SK-N-SH (cell line): ENCODE data around the gene TEAD4. TPM values are rescaled to one million over a fixed set of nuclear protein-coding genes. Genes with fewer than 3 reads are reported as not detected.

Source experiments
- CTCF ChIA-PET: fragments of 300-600, 350-600 bp; formaldehyde crosslinking; extraction: SDS; loops from one replicate; lab custom pipeline; 2021; lab: Yijun Ruan, JAX
- POLR2A ChIA-PET: fragments of 350-600 bp; sonication (Branson Sonifier 250); formaldehyde crosslinking; extraction: SDS; loops from one replicate; lab custom pipeline; 2020; ENCODE audit warnings: antibody characterized with exemption, inconsistent platforms; lab: Yijun Ruan, JAX
- DNase-seq: peaks from one replicate; pipeline ENCODE4 v3.0.0; 2012
- H2AFZ ChIP-seq: fragments of 200-600 bp; sonication (generic); 2 replicates; pipeline ENCODE4 v1.8.1; 2016; ENCODE audit warnings: antibody characterized with exemption, mild to moderate bottlenecking, low read depth
- H3F3A ChIP-seq: fragments of 200-600 bp; sonication (generic); replicated peaks from 2 replicates; pipeline ENCODE3; 2016; ENCODE audit warnings: antibody characterized with exemption, mild to moderate bottlenecking; ENCODE audit not compliant: insufficient read depth
- H3K27ac ChIP-seq, 2 experiments: fragments of 200-500 bp in 1 of 2; fragments of 200-600 bp in 1 of 2; sonication (Bioruptor generic) in 1 of 2; sonication (generic), shearing (Covaris generic) in 1 of 2; 2 replicates each; pipeline versions ENCODE4 v1.5.1 to v1.6.1; 2014 to 2016; ENCODE audit warnings: low read depth in 2 of 2, inconsistent platforms in 1 of 2, low read length in 1 of 2, mild to moderate bottlenecking in 1 of 2, mixed read lengths in 1 of 2
- H3K27me3 ChIP-seq: fragments of 200-600 bp; sonication (generic), shearing (Covaris generic); 2 replicates; pipeline ENCODE4 v1.6.1; 2016; ENCODE audit warnings: mixed run types; ENCODE audit not compliant: insufficient read depth
- H3K36me3 ChIP-seq, 2 experiments: fragments of 200-500 bp in 1 of 2; fragments of 200-600 bp in 1 of 2; sonication (Bioruptor generic) in 1 of 2; sonication (generic) in 1 of 2; replicated peaks in 1 of 2; 2 replicates each; pipeline versions ENCODE3 to v1.5.1; 2014 to 2016; ENCODE audit warnings: low read length in 1 of 2, mild to moderate bottlenecking in 1 of 2; ENCODE audit not compliant: insufficient read depth in 2 of 2, control insufficient read depth in 1 of 2
- H3K4me1 ChIP-seq, 2 experiments: fragments of 200-500 bp in 1 of 2; fragments of 200-600 bp in 1 of 2; sonication (Bioruptor generic) in 1 of 2; sonication (generic), shearing (Covaris generic) in 1 of 2; 2 replicates each; pipeline versions ENCODE4 v1.5.1 to v1.6.1; 2014 to 2016; ENCODE audit warnings: low read depth in 1 of 2, low read length in 1 of 2, mixed run types in 1 of 2; ENCODE audit not compliant: insufficient read depth in 2 of 2, control insufficient read depth in 1 of 2
- H3K4me2 ChIP-seq: fragments of 200-600 bp; sonication (generic), shearing (Covaris generic); 2 replicates; pipeline ENCODE4 v1.6.1; 2017; ENCODE audit warnings: mixed run types
- H3K4me3 ChIP-seq, 2 experiments: fragments of 200-500 bp in 1 of 2; fragments of 200-600 bp in 1 of 2; sonication (Bioruptor generic) in 1 of 2; sonication (generic), shearing (Covaris generic) in 1 of 2; 2 replicates each; pipeline versions ENCODE4 v1.5.1 to v1.8.1; 2014 to 2016; ENCODE audit warnings: low read depth in 2 of 2, inconsistent platforms in 1 of 2, low read length in 1 of 2, mild to moderate bottlenecking in 1 of 2, mixed read lengths in 1 of 2, moderate library complexity in 1 of 2
- H3K79me2 ChIP-seq: fragments of 200-600 bp; sonication (generic); 2 replicates; pipeline ENCODE4 v1.8.1; 2017; ENCODE audit warnings: mild to moderate bottlenecking; ENCODE audit not compliant: insufficient read depth
- H3K9ac ChIP-seq: fragments of 200-600 bp; sonication (generic); 2 replicates; pipeline ENCODE4 v1.6.1; 2017; ENCODE audit warnings: mixed run types
- H3K9me2 ChIP-seq: fragments of 200-600 bp; sonication (generic); 2 replicates; pipeline ENCODE4 v1.6.1; 2017; ENCODE audit warnings: mixed run types
- H3K9me3 ChIP-seq: fragments of 200-600 bp; sonication (generic); 2 replicates; pipeline ENCODE4 v1.6.1; 2017; ENCODE audit warnings: mixed run types, mild to moderate bottlenecking, moderate library complexity
- H4K20me1 ChIP-seq: fragments of 200-600 bp; sonication (generic); 2 replicates; pipeline ENCODE4 v1.6.1; 2017; ENCODE audit warnings: mild to moderate bottlenecking, mixed run types; ENCODE audit not compliant: insufficient read depth
- ELF1 ChIP-seq: IDR thresholded peaks from 2 replicates; pipeline ENCODE4 v1.4.0; 2012
- EP300 ChIP-seq, 2 experiments: IDR thresholded peaks; 2 replicates each; pipeline versions ENCODE4 v1.4.0 to v1.6.1; 2012; ENCODE audit warnings: borderline replicate concordance in 1 of 2, low read depth in 1 of 2, low read length in 1 of 2
- EZH2phosphoT487 ChIP-seq: fragments of 200-600 bp; sonication (generic); IDR thresholded peaks from 2 replicates; pipeline ENCODE4 v1.6.1; 2017; ENCODE audit warnings: low read depth, mixed run types, mild to moderate bottlenecking, antibody characterized with exemption, moderate library complexity, borderline replicate concordance
- FOXM1 ChIP-seq: IDR thresholded peaks from 2 replicates; pipeline ENCODE4 v1.4.0; 2012; ENCODE audit warnings: low read depth, mild to moderate bottlenecking
- MAX ChIP-seq: IDR thresholded peaks from 2 replicates; pipeline ENCODE4 v1.4.0; 2012; ENCODE audit warnings: low read depth
- MEF2A ChIP-seq: IDR thresholded peaks from 2 replicates; pipeline ENCODE4 v1.4.0; 2012; ENCODE audit warnings: low read depth, borderline replicate concordance
- MXI1 ChIP-seq: IDR thresholded peaks from 2 replicates; pipeline ENCODE4 v1.6.1; 2012; ENCODE audit warnings: mild to moderate bottlenecking, low read depth, low read length, improper control_type of control experiment
- NFIC ChIP-seq: IDR thresholded peaks from 2 replicates; pipeline ENCODE4 v1.4.0; 2012; ENCODE audit warnings: borderline replicate concordance
- NRF1 ChIP-seq: IDR thresholded peaks from 2 replicates; pipeline ENCODE4 v1.6.1; 2012; ENCODE audit warnings: low read depth, mild to moderate bottlenecking, low read length
- POLR2AphosphoS5 ChIP-seq: IDR thresholded peaks from 2 replicates; pipeline ENCODE4 v1.6.1; 2012; ENCODE audit warnings: low read depth, low read length
- RCOR1 ChIP-seq: fragments of 150-350 bp; IDR thresholded peaks from 2 replicates; pipeline ENCODE4 v1.6.1; 2017; ENCODE audit warnings: antibody characterized with exemption, low read length
- REST ChIP-seq: IDR thresholded peaks from 2 replicates; pipeline ENCODE4 v1.6.1; 2012; ENCODE audit warnings: mild to moderate bottlenecking, low read depth, low read length, moderate library complexity
- RFX5 ChIP-seq: IDR thresholded peaks from 2 replicates; pipeline ENCODE4 v1.6.1; 2012; ENCODE audit warnings: mild to moderate bottlenecking, improper control_type of control experiment, low read length
- SIN3A ChIP-seq: IDR thresholded peaks from 2 replicates; pipeline ENCODE4 v1.6.1; 2012; ENCODE audit warnings: low read depth, mild to moderate bottlenecking, low read length, moderate library complexity, borderline replicate concordance
- TAF1 ChIP-seq: IDR thresholded peaks from 2 replicates; pipeline ENCODE4 v1.6.1; 2012; ENCODE audit warnings: low read depth, mild to moderate bottlenecking, low read length, moderate library complexity, borderline replicate concordance
- TEAD4 ChIP-seq: IDR thresholded peaks from 2 replicates; pipeline ENCODE4 v1.4.0; 2012; ENCODE audit warnings: mild to moderate bottlenecking, borderline replicate concordance; ENCODE audit not compliant: insufficient read depth
- YY1 ChIP-seq: IDR thresholded peaks from 2 replicates; pipeline ENCODE4 v1.4.0; 2012; ENCODE audit warnings: low read depth, mild to moderate bottlenecking
- WGBS: methylation state at CpG from one replicate; pipeline ENCODE4 v1.1.6; 2017; ENCODE audit warnings: low lambda C conversion rate; 5-methylcytosine and 5-hydroxymethylcytosine counted together
- polyA plus RNA-seq, 3 experiments: library from polyadenylated mRNA; depleted of rRNA; stranded (reverse); fragments of >200 nt; gene quantifications; 2 replicates each; pipeline ENCODE4 v1.2.3, GENCODE V29; 2012
- TF ChIP-seq, protein P1 (sequence below): IDR thresholded peaks from 2 replicates; pipeline ENCODE4 v1.4.0; 2012; ENCODE audit warnings: low read depth, borderline replicate concordance
- TF ChIP-seq, protein P2 (sequence below): IDR thresholded peaks from 2 replicates; pipeline ENCODE4; 2012

TEAD4 gene
- polyA plus RNA-seq, 1 of the 3 experiments (the other 2 are of a cell fraction): 27.1 TPM

- TF ChIP-seq, protein P1, sequence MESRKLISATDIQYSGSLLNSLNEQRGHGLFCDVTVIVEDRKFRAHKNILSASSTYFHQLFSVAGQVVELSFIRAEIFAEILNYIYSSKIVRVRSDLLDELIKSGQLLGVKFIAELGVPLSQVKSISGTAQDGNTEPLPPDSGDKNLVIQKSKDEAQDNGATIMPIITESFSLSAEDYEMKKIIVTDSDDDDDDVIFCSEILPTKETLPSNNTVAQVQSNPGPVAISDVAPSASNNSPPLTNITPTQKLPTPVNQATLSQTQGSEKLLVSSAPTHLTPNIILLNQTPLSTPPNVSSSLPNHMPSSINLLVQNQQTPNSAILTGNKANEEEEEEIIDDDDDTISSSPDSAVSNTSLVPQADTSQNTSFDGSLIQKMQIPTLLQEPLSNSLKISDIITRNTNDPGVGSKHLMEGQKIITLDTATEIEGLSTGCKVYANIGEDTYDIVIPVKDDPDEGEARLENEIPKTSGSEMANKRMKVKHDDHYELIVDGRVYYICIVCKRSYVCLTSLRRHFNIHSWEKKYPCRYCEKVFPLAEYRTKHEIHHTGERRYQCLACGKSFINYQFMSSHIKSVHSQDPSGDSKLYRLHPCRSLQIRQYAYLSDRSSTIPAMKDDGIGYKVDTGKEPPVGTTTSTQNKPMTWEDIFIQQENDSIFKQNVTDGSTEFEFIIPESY: no peak
- TF ChIP-seq ELF1 (no peak), FOXM1 (no peak), REST (no peak), NFIC (no peak), NRF1 (no peak)
- TF ChIP-seq, protein P2, sequence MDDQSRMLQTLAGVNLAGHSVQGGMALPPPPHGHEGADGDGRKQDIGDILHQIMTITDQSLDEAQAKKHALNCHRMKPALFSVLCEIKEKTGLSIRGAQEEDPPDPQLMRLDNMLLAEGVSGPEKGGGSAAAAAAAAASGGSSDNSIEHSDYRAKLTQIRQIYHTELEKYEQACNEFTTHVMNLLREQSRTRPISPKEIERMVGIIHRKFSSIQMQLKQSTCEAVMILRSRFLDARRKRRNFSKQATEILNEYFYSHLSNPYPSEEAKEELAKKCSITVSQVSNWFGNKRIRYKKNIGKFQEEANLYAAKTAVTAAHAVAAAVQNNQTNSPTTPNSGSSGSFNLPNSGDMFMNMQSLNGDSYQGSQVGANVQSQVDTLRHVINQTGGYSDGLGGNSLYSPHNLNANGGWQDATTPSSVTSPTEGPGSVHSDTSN: no peak
Measured at GRCh38 chr12:3022961-3023360, 63.8 kb downstream of the TEAD4 start (continued).

GRCh38 chr12:3028108-3028507 is 68.9 kb downstream of the TEAD4 start:
- H3K36me3 ChIP-seq: peaks cover 4 to 12% of the 10 kb centered on the region in 2 experiments
- 79% methylated on average over 7 of the region's 7 CpGs for WGBS

More at GRCh38 chr12:3028108-3028507, 68.9 kb downstream of the TEAD4 start:
- Histone ChIP-seq H3K4me3 (no peak overlapping the region), H3F3A (no peaks in the 10 kb centered on the region), H3K27ac (no peak overlapping the region), H3K27me3 (no peaks in the 10 kb centered on the region), H3K4me2 (no peak overlapping the region), H3K9me2 (no peaks in the 10 kb centered on the region), H2AFZ (no peak overlapping the region), H3K4me1 (no peaks in the 10 kb centered on the region), H4K20me1 (no peaks in the 10 kb centered on the region), H3K79me2 (no peaks in the 10 kb centered on the region), H3K9ac (no peak overlapping the region), H3K9me3 (no peaks in the 10 kb centered on the region)
- ChIA-PET CTCF (interaction anchor here (2.2 kb wide), 1 partner anchor 14 kb away, joined by 6 read pairs; no protein-coding TSS in a partner anchor), POLR2A (no interaction called here)
- no peak for TF ChIP-seq MXI1
- TF ChIP-seq RCOR1: no peak
- TF ChIP-seq YY1: no peak
- no peak for TF ChIP-seq FOXM1
- TF ChIP-seq POLR2AphosphoS5: no peak
- no peak for TF ChIP-seq TEAD4
- TF ChIP-seq ELF1: no peak
- TF ChIP-seq RFX5: no peak
- no peak for TF ChIP-seq MEF2A
- TF ChIP-seq, protein P1: no peak
- TF ChIP-seq EP300 (IDR thresholded peaks at IDR 0.05; ENCODE audit: borderline replicate concordance in 1 of 2, low read depth in 1 of 2, low read length in 1 of 2): no peak
- TF ChIP-seq MAX: no peak
- no peak for TF ChIP-seq TAF1
- no peak for TF ChIP-seq NFIC
- no peak for TF ChIP-seq EZH2phosphoT487
- TF ChIP-seq SIN3A: no peak
- TF ChIP-seq NRF1: no peak
- DNase-seq: no peak
